Forelimb muscle (tissue), 1 donor: ENCODE measurements around the gene SLC1A4. TPM values are rescaled to one million over a fixed set of nuclear protein-coding genes. Genes with fewer than 3 reads are reported as not detected.
"Not testable (repeated sequence)": the region's sequence is repeated elsewhere in the genome, so short reads cannot be mapped to it uniquely, and the experiment has no call there.

ENCODE experiments used
- DNase-seq: peaks from one replicate; pipeline ENCODE4 v3.0.0-alpha.2; 2013; ENCODE audit warnings: low read depth
- polyA plus RNA-seq: library from polyadenylated mRNA; unstranded; fragments of 120-200 nt; gene quantifications from one replicate; pipeline ENCODE4 v1.2.1, GENCODE V29; 2013; ENCODE audit not compliant: insufficient read length

Gene SLC1A4
- 14.3 TPM for polyA plus RNA-seq

DNA sequence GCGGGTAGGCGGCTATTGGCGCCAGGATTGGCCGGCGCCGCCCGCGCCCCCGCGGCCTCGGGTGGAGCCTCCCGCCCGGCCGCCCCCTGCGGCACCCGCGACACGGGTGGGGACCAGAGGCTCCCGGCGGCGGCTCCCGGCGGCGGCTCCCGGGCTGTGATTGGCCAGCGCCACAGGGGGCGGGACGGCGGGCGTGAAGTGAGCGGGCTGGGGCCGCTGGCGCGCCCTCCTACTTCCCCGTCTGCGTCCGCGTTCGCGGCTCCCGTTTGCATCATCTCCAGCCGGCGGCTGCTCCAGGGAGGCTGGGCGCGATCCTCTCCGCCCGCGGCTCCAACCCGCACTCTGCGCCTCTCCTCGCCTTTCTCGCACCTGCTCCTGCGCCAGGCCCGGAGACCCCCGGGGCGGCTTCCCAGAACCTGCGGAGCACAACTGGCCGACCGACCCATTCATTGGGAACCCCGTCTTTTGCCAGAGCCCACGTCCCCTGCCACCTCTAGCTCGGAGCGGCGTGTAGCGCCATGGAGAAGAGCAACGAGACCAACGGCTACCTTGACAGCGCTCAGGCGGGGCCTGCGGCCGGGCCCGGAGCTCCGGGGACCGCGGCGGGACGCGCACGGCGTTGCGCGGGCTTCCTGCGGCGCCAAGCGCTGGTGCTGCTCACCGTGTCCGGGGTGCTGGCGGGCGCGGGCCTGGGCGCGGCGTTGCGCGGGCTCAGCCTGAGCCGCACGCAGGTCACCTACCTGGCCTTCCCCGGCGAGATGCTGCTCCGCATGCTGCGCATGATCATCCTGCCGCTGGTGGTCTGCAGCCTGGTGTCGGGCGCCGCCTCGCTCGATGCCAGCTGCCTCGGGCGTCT lies at the start of gene SLC1A4:
SLC1A4 (plus strand) TSS at position 274 of the 856 bp plus-strand sequence; CDS start at position 519, 245 bp downstream.
- peak; percentile 73 for DNase-seq

DNA sequence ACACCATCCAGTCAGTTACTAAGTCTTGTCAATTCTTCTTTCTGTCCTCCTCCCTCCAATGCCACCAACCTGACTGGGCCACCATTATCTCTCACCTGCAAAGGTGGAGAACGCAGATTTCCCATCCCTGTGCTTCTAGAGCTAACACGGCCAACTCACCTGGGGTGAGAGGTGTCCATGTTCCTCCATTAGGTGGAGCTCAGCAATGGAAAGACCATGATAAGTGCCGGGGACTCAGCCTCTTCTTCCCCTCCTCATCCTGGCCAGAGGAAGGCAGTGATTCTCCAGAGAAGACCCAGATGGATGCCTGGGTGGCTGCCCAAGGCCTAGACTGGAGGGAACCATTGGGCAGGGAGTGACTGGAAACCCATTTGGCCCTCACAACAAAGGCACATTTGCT lies 48.1 kb upstream of the SLC1A4 start:
- DNase-seq: no peak

DNA sequence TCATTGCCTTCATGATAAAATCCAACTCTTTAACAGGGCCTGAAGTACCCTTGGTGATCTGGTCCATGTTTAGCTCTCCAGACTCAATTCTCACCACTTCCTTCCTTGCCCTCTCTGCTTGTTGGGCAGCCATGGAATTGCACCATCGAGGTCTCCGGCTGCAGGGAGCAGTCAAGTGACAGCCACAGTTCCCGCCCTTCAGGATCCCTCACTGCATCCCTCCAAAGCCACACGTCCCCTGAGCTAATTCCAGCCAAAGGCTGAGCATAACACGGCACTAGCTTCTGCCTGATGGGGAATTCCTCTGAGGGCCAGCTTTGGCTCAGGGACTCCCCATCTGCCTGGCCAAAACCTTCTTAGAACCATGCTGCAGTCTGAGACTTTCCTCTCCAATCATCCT lies 47.4 kb upstream of the SLC1A4 start:
- DNase-seq: no peak

DNA sequence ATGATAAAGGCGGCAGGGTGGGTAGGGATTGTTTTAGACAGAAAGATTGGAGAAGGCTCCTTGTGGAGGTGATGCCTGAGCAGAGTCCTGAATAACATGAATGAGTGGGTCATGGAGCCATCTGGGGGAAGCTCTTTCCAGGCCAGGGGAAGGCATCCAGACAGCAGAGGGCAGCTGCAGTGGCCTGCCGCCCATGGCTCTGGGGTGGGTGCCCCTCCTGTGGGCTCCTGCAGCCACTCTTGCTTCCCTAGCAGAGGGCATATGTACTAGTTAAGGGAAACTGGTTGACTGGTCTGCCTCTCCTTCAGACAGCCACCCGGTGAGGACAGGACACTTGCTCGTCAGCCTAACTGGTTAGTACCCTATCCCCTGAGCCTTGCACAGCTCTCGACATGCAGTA lies 46.5 kb upstream of the SLC1A4 start:
- no peak for DNase-seq

DNA sequence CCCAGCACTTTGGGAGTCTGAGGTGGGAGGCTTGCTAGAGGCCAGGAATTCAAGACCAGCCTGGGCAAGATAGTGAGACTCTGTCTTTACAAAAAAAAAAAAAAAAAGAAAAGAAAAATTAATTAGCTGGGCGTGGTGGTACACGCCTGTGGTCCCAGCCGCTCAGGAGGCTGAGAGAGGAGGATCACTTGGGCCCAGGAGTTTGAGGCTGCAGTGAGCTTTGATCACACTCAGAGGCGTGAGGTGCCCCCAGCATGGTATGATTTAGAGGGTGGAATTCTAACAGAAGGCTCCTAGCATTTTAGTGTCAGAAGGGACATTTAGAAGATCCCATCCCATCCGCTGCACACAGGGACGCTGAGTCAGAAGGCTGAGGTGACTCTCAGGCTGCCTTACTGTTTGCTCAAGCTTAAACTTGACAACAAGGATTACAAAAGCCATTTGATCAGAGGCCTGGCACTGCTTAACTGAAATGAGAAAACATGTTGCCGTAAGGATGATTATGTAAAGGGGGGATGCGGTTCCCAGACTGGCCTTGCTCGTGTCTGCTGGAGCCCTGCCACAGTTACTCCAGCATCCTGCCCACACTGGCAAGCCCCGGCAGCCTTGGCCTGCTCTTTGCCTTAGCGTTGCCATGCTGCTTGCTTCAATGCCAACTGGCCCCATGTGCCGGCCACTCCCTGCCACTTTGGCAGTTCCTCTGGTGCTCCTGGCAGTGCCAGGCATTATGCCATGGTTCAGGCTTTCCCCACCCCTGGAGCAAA lies 45.6 kb upstream of the SLC1A4 start:
- DNase-seq: no peak

DNA sequence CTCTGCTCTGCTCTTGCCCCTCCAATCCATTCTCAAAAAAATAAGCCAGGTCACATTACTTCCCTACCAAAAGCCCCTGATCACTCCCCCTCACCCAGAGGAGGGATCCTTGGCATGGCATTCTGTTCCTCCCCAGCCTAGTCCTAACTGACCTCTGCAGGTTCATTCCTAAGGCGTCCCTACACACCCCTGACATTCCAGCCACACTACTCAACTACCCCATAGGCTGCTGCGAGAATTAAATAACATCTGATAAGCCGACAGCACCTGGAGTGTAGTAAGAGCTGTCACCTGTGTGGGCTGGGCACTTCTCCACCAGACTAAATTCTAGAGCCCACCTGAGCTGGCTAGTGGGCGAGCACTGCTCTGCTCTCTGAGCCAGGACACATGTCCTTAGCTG lies 44.7 kb upstream of the SLC1A4 start:
- no peak for DNase-seq

DNA sequence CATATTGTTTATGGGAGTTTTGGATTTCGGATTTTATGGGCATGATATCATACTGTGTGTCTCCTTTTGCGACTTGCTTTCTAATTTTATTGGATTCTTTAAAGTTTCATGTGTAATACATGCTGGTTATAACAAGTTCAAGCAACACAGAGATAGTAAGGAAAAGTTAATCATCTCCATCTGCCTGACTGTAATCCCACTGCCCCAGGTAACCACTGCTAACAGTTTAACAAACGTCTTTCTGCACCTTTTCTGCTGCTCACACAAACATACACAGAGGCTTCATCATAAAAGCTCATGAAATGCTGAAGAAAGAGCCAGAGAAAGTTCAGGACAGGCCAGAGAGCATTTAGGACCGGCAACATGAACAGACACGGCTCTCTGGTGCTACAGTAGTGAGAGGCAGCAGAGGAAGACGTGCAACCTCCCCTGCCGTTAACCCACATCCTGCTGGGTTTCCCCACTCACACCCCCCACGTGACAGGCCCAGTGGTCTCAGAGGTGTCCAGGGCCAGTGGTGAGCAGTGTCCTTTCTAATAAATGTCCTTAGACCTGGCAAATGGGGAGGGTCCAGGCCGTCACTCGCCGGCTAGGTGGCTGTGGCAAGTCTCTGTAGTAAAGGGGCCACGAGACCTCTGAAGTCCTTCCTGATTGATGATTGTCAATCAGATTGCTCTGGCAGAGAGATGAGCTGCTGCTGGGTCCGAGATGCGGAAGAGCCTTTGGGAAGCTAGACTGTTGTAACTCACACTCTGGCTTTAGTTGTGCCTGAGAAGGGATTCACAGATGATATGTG lies 43.0 kb upstream of the SLC1A4 start:
- DNase-seq: no peak

DNA sequence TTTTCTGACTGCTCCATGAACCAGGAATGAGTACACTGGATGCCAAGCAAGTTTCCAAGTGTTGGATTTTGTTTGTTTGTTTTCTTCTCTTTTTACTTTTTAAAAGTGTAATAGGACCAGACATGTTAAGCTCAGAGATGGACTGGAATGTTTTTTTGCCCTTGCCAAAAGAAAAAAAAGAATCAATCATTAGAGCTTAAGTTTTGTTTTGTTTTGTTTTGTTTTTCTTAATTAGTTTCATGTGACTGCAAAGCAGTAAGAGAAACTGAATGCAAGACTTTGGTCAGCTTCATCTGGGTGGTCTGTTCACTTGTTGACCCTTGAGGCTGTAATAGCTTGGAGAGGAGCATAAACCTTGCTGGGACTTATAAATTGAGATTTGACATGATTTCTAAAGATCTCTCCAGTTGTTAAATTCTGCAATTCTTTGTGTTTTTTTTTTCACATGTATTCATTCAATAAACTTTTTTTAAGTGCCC lies 42.4 kb upstream of the SLC1A4 start:
- no peak for DNase-seq

DNA sequence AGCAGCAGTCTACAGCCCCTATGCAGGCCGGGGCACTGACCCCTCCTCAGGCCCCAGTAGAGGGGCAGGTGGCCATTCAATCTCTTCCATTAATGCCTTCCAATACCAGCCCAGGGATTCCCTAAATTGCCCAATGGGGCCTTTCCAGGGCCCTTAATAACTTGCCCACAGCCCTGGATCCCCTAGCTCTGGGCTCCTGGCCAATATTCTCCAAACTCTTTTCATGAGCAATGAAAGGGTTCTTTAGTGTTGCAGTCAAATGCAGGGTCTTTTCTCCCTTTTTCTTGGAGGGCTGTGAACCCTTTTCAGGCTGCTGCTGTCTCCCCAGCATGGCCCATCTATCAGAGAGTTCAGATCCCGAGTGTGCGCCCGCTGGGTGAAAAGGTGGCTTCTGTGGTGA lies 41.3 kb upstream of the SLC1A4 start:
- DNase-seq: no peak

DNA sequence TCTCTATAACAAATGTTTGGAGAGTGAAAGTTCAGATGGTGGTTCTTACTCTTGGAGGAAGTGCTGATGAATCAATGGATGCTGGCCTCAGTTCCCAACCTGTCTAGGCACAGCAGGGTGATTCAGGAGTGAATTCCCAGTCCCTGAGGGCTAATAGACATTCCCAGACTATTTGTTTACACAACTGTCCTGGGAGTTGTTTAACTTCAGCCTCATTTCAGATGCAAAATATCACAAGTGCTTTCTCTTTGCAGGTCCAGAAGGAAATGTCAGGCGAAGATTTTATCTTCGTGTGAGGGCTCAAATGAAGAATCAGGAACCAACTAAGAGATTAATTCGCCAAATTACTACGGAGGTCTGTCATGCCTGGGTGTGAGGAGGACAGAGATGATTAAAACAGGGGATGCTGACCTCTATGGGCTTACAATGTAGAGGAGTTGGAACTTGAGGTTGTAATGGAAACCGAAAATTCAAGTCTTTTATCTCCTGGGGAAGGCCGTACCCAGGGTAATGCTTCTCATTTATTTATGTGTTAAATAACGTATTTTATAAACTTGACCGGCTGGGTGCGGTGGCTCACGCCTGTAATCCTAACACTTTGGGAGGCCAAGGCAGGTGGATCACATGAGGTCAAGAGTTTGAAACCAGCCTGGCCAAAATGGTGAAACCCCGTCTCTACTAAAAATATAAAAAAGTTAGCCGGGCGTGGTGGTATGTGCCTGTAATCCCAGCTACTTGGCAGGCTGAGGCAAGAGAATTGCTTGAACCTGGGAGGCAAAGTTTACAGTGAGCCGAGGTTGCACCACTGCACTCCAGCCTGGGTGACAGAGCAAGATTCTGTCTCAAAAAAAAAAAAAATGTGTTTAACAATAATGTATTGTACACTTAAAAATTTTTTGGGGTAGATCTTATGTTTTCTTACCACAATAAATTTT lies 38.7 kb upstream of the SLC1A4 start:
- DNase-seq: no peak

DNA sequence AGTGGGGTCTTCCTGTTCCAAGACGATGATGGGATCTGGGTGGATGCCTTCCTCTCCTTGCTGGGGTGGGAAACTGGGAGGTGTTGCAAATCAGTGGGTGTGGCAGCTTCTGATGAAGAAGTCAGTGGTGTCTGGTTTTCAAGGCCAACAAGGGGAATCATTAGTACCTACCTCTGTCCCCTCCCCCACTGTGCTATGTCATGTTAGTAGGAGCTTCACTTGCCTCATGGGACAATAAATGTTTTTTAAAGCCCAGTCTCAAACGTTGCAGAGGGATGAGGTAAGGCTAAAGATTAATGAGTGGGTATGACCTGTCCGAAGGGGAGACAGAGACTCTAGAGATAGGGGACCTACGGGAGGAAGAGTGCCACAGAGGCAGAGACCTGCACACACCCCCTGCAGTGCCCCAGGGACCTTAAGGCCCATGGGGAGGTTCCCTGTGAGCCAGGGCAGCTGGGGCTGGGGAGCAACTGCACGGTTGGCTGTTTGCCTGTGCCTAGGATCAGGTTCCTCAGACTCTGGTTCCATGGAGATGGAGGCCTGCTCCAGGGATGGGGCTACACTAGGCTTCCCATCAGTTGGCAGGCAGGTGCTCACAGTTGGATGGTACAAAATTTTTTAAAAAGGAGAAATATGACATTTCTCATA lies 37.8 kb upstream of the SLC1A4 start:
- DNase-seq: no peak

DNA sequence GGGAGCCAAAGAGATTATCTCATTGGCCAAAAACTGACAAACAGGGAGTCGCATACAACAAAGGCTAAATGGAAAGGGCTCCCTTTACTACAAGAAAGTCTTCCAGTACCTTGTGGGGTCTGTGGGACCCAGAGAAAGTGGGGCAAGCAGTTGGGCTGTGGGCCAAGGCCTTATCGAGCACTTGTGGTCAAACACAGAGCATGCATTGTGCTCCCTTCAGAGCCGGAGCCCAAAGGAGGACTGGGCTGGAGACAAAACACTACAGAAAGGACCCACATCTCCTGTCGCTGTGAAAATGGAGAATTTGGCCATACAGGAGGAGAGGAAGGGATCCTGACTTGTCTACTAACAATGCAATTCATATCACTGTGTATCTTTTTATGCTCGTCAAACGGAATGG lies 37.1 kb upstream of the SLC1A4 start:
- DNase-seq: no peak

DNA sequence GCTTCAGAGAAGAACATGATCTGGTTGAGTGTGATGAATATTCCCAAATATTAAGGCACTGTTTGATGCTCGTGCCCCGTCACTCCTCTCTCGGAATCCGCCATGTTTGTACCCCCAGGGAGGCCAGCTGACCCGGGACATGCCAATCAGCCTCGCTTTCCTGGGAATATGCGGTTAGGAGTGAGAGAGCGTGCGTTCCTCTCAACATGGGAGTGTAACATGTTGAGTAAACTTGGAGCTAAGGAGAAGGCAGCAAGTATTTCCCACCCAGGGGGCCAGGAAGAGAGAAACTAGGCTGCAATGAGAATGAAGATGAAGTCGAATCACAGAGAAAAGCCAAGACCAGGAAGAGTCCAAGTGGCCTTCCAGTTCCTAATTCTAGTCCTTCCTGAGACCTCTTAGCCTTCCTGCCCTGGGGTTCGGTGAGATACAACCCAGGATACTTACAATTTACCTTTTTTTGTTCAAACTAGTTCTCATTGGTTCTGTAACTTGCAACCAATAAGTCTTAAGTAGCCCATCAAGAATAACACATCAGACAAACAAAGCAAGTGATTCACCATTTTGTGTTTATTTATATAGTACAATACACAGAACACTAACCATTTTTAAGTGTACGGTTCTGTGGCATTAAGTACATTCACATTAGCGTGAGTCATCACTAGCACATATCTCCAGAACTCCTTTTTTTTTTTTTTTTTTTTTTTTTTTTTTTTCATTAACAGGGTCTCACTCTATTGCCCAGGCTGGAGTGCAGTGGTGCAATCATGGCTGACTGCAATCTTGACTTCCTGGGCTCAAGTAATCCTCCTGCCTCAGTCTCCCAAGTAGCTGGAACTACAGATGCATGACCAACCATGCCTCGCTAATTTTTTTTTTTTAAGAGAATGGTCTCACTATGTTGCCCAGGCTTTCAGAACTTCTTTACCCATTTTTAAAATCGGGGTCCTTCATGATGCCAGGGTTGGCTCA lies 36.4 kb upstream of the SLC1A4 start:
- DNase-seq: no peak

DNA sequence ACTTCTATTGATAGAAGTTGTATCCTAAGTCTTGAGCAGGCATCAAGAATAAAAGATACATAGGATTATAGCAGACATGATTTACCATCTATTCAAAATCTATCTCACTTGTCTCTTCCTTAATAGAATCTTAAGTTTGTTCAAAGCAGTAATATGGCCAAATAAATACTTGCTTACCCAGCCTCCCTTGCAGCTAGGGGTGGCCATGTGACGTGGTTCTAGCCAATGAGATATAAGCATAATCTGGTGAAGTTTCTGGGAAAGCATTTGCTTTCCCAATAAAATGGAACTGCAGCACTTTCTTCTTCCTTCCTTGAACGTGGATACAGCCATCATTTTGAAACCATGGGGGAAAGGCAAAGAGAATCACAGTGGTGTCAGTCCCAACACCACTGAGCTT lies 33.7 kb upstream of the SLC1A4 start:
- no peak for DNase-seq

DNA sequence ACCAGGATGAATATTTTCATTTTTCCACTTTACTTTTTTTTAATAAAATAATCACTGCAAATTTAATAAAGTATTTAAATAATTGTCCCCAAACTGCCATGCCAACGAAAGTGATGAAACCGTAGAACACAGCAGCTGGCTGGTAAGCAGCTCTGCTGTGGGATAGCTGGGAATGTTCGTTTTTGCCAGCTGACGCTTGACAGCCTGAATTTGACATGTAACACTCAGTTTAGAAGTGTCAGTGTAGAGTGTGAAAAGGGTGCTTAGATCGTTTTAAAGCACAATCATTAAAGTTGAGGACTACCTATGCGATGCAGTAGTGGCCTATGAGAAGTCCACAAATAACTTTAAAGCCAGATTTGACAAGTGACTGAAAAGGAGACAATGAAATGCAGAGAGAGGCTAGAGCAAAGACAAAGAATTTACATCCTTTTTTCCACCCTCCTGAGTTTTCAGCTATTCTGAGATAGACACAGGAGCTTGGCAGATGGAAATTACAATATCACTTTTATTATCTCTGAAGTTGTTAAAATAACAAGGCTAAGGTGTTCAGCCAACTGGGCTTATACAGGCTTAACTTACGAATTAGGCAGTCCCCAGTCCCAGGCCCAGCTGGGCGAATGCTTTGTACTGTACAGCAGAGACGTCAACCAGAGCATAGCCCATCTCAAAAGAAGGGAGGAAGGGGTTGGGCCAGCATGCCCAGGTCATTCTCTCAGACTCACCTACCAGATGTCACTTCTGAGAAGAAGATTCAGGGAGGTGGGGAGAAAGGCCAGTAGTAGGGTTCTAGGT lies 31.9 kb upstream of the SLC1A4 start:
- no peak for DNase-seq

DNA sequence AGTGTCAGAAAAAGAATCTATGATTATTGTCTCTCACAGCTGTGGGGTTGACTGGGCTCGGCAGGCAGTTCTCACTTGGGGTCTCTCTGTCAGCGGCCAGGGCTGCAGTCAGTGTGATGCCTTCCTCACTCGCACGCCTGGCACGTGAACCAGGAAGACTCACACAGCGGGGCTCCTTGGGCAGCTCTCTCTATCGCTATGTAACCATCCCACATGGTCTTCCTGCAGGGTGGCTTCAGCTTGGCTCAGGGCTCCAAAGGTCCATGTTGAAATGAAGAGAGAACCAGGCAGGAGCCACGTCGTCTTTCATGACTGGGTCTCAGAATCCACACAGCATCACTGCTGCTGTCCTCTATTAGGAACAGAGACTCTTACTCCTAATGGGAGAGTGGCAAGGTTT lies 30.6 kb upstream of the SLC1A4 start:
- DNase-seq: no peak

DNA sequence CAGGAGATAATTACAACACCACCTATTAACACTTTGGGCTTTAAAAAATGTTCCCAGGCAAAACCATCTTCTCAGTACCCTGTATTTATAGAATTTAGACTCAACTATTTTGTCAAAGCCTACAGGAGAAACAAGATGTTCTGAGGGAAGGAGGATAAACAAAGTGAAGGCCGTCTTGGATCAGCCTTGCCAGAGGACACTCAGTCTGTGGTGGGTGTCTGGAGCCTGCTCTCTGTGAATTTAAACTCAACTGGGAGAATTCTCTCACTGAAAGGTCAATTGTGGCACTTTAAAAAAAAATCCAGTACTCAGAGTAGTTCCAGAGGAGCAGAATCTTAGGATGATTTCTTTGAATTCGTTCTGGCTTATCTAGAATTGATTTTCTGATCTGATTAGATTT lies 28.4 kb upstream of the SLC1A4 start:
- DNase-seq: no peak

DNA sequence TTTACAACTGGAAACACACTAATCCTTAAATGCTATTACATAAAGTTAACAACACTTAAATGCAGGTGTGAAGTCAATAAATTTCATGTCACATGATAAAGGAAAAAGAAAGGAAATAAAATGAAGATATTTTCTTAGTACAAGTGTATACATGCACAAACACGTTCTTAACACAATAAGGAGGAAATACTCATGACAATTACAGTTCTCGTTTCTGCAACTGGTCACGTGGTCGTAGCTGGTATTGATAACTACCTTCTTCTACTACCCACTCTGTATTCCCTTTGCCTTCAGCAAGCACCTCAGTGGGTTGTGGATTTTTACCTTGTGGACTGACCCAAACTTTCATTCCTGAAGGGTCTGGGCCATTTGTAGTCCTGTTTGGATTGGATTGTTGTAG lies 26.1 kb upstream of the SLC1A4 start:
- not testable (repeated sequence) for DNase-seq
